ENCODE measurements around the gene PAK1. TPM values are rescaled to one million over a fixed set of nuclear protein-coding genes. Genes with fewer than 3 reads are reported as not detected.

PAK1 gene
- total RNA-seq, 1 donor from 2014 or later: 69.1 TPM

DNA sequence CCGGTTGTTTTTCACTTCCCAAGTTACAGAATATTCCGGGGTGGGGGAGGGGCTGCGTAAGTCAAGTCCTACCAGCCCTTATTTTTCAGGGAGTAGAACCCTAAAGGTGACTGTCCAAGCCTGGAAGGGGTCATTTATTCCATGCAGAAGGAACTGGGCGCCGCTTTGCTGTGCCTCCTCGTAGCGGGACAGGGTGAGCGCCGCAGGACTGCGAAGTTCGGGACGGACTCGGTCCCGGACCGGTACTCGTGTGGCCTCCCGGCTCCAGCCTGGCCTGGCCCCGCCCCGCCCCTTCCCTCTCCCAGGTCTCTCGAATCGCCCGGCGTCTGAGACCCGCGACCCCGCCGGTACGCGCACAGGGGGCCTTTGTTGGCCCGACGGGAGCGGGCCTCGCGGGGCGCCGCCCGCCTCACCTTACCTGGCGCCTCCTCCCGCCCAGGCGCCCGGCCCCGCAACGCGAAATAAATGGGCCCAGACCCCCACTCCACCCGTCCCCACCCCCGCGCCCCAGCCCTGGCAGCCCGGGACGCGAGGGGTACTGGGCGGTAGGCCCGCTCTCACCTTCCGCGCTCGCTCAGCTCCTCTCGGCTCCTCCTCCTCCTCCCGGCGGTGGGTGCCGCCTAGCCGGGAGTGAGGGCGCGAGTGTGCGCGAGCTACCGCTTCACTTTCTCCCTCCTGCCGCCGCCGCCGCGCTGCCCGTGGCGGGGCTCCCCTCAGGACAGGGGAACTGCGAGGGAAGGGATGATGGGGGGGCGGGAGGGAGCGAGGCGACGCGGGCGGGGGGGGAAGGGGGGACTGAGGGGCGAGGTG is 698 bp downstream of the PAK1 start:
- DNase-seq: peak; percentile 64

DNA sequence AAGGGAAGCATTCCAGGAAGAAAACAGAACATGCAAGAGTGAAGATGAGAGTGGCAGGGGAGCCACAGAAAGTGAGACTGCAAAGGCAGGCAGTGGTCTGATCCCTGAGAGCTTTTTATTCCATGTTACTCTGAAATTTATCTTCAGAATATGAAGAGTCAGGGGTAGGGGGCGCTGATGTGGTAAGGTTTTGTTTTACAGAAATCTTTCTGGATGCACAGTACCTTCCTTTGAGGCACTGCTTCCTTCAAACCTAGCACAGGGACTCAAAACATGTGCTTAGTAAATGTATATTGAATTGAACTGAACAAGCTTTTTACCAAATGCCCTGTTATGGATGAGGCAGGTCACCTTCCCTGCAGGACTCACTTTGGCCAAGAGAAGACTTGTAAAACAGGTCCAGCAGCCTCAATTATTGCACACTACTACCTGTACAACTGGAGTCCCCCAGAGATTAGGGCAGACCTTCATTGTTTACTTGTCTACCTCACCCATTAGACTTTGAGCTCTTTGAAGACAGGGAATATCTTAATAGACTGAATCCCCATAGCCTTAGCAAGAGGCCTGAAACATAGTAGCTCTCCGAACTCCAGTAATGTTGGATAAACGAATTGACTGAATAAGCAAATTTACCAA is 2.2 kb downstream of the PAK1 start:
- DNase-seq: peak; percentile 48

DNA sequence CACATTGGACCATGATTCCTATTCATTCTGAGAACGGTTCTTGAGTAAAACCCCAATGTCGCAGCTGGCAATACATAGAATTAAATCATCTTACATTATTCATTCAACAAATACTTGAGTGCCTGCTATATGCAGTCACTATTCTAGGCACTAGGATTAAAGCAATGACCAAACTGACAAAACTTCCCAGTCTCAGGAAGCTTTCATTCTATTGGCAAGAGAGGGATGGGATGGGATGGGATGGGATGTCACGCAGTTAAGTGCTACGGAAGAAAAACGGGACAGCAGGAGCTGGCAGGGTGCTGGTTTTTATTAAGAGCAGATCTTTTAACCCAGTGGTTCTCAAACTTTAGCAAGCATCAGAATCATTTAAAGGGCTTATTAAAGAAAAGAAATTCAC is 2.9 kb downstream of the PAK1 start:
- no peak for DNase-seq

DNA sequence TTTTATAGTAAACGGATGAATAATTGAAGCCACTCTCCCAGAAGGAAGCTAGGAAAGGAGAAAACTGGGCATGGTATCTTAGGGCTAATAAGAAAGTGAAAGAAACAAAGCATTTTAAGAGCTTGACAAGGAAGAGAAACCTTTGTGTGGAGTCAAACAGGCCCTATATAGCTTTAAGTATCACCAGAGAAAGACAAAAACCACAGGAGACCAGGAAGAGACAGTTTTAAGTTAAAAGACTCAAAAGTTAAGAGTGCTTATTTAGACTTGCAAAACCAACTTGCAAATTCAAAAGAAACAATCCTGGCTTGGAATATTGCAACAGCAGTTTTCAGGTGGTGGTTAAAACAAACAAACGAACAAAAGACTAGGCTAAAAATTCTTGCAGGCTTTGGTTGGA is 3.4 kb downstream of the PAK1 start:
- no peak for DNase-seq

DNA sequence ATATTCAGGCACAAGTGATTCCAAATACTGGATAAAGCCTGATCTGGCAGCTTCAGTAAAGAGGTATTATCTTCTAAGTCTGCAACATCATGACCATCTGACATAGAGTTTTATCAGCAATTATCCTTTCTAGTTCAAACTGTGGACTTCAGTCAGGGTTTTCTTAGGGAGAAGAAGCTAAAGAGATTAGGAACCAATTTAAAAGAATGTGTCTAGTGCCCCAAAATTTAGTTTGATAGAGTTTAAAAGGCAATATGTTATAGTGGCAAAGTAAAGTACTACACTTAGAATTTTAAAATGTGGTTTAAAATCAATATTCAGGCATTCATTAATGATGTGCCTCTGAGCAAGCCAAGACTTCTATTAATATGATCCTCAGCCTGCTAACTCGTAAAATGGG is 5.4 kb downstream of the PAK1 start:
- DNase-seq: no peak

DNA sequence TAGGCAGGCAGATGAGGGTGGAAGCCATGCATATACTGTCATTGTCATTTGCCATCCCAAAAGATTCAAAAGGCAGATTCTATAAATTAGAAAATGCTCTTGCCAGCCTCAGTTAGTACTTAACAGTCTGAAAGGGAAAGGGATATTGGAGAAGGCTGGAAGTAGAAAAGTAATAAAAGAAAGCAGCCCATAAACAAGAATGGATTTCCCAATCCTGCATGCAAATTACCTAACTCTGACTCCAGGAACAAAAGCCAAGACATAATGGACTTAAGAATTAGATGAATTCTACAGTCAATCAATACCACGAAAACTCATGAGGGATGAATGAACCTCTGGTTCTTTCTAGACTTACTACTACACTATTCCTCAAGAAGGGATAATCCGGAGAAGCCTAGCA is 5.9 kb downstream of the PAK1 start:
- DNase-seq: no peak

DNA sequence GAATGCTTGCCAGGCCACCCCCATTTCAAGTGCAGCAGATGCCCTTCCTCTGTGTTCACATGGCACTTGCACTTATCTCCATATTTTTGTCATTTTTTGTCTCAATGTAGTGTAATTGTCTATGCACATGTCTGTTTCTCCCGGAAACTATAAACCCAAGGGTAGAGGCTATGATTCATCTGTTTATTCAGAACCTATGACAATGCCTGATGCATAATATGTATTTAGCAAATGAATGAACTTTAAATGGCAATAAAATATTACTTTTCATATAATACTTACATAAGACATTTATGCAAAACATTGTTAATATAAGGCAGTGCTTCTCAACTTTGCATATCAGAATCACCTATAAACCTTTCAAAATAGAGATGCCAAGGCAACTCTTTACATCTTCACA is 6.7 kb downstream of the PAK1 start:
- DNase-seq: no peak

DNA sequence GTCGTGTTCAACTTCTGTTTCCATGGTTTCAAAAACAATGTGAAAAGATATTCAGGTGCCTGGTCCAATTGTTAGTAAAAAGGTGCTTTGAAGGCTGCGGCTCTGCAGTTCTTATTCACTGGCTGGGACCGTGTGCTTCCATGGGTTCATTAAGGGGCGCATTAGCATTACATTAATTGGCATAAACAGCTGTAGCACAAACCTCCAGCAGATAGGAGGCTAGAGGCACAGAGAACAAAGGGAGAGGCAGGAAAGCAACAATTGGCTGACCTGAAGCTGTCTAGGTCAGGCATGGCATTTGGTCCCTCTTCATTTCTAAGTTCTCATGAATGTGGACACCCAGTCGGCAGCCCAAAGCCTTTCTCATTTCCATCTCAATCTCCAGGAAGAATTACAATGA is 16.6 kb downstream of the PAK1 start:
- DNase-seq: no peak

DNA sequence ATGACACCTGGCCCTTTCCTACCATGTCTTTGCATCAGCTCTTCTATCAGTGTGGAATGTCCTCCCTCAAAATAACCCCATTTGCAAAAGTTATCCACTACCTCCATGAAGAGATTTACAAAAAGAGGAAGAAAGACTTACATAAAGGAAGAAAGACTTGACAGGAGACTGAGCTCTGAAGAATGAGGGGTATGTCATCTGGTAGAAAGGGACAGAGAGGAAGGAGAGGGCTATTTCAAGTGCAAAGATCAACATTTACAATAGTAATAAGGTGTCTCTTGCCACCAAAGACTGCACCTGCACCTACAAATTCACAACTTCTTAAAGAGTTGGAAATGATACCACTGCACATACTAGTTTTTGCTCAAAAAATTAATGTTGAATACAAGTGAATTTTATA is 18.2 kb downstream of the PAK1 start:
- no peak for DNase-seq

DNA sequence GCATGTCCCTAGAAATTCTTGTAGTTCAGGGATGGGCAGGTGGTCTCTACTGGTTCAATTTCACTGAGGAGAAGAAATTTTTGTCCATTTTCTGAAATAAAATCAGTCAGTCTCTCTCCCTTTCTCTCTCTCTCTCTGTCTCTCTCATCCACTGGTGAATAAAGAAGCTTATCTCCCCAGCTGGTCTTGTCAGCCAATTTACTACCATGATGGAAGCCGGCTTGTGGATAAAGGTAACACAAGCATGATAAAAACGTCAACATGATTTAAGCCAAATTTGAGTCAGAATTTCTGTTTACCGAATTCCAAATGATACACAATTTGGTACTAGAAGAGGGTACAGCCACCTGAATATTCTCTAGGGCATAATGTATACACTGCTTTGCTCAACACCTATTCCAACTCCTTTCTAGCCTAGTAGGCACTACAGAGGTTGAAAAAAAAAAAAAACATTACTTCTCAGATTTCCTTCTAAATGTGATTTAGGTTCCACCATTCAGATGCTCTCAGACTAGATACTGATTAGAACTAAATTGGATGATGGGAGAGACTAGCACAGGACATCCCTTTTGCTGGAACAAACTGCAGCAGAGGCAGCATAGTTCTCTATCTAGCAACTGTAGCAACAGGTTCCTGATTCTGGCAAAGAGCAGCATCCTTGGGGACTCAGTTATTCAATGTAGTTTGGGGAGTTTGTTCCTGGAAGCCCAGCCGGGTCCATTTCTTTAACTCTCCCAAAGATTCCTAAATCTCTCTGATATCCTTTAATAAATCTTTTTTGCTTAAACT is 18.8 kb downstream of the PAK1 start:
- DNase-seq: no peak

DNA sequence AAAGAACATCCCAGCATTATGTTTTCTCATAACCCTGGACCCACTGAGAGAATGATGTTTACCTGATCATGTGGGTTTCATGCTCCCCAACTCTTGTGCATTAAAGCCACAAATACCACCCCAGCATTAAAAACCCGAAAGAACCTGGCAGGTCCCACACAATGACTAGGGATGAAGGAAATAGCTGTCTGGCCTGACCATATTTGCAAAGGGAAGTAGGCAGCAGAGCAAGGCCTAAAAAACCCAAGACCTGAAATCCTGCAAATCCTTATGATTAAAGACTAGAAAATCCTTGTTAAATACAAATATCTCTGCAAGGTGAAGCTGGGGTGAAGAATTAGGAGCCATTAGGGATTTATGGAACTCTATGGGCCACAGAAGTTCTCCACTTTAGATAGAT is 23.7 kb downstream of the PAK1 start:
- no peak for DNase-seq

DNA sequence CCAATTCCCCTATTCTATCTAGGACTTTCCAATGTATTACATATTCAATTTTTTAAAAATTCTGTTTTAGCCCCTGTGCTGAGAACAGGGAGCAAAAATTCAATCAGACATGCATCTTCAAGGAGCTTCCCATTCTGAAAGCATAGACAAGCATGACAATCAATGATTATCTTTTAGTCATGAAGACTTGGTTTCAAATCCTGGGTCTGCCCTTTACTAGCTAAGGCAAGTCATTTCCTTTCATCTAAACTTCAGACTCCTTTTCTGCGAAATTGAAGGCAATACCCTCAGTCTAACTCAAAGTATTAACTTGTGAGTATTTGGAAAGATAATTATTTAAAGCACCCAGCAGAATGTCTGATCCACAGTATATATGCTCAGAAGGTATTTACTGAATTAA is 24.1 kb downstream of the PAK1 start:
- no peak for DNase-seq

DNA sequence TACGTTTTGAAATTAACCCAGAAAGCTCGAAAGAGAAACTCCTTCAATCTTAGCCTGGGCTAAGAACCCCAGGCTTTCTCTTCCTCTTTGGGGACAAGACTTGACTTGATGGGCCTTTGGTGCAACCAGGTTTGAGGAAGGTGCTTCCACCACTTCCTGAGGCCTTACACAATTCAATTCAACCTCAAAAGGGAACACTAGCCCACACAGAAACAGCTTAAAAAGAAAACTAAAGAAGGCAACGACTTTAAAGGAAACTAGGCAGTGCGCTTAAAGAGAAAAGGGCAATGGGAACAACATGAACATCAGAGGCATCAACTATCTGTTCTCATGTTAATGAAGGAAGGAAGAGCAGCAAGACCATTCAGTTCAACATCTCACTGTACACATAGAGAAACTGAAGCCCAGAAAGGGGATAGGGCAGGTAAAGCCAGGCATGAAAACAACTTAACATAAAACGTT is 24.8 kb downstream of the PAK1 start:
- DNase-seq: no peak

DNA sequence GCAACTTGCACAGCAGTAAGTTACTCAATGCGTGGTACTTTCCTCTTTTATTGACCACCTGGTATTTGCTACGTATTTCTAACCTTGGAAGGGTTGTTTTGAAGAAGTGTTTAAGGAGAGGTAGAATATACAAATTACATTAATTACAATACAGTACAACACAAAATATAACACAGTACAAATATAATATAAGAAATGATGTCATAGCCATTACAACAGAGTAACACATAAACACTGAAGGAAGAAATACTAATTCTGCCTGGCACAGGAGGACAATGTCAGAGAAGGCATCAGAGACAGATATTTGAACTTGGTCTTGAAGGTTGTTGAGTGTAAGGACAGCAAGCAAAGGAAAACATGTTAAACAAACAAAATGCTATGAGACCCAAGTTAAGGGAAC is 25.6 kb downstream of the PAK1 start:
- DNase-seq: no peak

DNA sequence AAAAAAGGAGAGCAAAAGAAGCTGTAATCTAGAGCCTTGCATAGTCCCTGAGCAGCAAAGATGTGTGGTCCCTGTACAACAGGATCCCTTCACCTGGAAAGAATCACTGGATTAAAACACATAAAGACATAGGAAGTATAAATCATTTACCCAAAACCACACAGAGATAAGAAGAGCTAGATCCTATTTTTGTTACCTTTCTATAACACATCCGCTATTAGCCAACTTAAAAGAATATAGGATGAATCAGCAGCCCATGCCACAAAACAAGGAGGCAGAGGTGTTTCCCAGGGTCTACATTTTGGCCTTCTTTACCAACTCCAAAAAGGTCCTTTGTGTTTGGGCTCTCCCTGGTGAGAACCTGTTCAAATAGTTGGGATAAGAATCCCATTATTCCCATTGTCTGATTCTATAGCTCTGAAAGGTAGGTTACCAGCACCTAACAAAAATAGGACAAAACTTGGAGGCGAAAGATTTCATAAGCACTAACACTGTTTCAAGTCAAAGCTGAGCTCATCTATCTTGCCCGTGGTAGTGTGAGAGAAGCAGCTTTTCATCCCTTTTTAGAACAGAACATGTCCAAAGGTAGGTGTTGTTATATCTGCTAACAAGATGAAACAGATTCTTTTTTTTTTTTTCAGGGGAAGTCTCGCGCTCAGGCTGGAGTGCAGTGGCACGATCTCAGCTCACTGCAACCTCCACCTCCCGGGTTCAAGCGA is 26.8 kb downstream of the PAK1 start:
- no peak for DNase-seq

DNA sequence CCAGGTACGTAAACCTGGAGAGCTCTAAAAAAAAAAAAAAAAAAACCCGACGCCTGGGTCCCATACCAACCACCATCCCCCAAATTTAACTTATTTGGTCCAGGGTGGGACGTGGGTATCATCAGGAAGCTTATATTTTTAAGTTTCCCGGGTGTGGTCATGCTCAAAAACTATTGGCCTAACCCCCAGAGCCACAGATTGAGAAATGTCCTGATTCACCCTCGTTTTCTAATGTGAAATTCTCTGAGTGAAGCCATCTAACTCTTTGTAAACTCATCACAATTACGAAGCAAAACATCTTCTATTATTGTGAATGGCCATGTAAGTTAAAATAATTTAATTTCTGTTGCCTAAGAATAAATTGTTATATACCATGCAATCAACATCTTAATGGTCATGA is 29.6 kb downstream of the PAK1 start:
- no peak for DNase-seq

DNA sequence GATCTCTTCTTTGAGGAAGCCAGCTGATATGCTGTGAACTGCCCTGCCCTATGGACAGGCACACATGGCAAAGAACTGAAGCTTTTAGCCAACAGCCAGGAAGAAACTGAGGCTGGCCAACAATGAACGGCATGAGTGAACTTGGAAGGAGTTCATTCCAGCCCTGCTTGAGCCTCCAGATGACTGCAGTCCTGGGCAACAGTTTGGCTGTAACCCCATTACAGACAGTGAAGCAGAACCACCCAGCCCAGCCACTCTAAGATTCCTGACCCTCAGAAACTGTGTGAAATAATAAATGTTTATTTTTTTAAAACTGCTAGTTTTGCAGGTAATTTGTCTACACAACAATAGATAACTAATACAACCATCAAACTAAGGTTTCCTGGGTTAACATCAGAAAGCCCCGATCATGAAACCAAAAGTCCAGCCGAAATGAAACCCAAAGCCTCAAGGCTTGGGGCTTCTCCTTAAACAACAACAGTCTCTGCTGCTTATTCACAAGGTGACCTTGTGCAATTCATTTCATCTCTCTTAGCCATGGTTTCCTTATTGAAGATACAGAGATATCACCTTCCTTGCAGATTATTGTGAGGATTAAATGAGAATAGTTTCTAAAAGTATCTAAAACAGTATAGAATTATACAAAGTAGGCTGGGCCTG is 31.4 kb downstream of the PAK1 start:
- DNase-seq: no peak

DNA sequence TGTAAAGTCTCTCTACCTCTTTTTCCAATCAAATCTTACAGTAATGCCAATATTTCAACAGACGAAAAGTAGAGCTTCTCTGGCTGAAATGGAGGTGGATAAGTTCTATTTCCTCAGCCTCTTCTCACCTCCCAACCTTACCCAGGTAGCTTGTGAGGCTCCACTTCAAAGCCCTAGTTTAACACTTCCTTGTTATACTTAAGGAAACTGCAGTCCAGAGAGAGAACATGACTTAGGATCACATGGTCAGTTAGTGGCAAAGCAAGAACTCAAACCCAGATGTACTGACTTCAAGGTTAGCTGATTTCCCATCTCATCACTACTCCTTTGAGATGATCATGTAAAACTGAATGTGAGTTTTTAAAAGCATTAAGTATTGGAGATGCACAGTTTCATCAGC is 32.5 kb downstream of the PAK1 start:
- no peak for DNase-seq

DNA sequence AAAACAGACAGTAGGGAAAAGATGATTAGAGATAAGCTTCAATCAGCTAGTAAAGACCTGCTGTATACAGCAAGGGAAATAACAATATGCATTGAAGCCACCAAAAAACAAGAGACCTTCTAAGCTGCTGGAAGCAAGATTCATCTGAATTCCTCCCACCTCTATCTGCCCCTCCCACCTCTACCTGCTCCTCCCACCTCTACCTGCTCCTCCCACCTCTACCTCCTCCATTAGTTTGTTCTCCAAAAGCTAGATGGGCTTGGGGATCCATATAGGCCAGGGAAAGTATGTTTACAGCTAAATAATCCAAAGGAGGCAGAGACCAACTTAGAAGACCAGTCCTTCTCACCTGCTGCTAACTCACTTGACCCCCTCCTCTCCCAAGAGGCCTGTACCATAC is 33.2 kb downstream of the PAK1 start:
- DNase-seq: no peak

DNA sequence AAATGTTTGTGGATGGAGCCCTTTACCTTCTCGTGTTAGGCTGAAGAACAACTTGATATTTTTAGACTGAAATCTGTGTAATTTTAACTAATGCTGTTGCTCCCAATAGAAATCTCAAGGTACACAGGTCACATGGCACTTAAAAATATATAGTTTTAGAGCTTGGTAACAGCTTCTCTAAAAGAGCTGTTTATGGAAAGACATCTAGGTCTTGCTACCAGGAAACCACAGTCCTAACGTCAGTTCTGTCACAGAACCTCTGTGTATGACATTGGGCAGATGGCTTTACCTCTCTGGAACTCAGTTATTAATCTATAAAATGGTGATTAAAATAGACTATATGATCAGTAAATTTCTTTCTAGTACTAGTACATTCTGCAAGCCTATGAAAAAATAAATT is 35.4 kb downstream of the PAK1 start:
- no peak for DNase-seq

DNA sequence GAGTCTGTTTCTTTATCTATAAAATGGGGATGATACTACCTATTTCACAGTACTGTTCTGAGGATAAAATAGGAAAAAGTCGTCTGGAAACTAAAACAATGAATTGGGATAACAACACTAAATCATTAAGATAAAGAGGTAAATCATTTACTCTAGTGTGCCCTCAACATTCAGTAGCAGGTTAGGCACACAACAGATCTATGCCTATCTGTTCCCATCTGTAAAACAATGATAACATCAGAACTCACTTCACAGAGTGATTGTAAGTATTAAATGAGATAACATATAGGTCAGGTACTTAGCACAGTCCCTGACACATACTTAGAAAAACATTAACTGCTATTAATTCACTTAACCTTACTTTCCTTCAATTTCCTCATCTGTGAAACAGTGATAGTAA is 36.9 kb downstream of the PAK1 start:
- no peak for DNase-seq

DNA sequence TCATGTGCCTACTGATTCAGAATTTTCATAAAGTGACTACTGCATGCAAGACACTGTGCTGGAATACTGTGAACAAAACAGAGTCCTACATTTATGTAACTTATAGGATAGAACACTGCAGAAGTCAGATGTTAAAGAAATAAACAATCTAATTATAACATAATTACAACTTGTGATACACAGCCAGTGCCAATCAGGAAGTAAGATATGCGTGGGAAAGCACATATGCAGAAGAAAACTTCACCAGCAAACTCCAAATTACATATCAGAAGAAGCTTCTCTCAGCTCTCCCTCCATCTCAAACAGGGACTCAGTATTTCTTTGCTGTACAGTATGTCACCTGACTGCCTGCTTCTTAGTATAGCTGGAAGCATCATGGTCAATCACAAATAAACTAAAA is 37.4 kb downstream of the PAK1 start:
- DNase-seq: no peak
